ENCODE measurements around the gene COL8A1.

COL8A1 gene

DNA sequence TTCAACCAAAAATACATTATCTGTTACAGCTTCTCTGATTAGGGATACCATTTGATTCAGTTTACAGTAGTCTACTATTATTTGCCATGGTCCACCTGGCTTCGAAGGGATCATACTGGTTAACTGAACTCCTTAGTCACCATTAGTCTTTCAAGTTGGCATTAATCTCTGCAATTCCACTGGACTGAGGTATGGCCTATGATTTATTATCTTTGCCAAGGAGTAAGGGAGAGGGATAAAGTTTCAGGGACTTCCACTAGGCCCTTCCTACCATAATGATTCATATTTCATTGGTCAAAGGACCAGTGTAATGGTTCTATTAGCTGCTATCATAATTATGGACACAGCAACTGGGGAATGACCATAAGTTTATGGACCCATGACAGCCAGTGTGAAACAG, 172.0 kb downstream of the COL8A1 start:
- Histone ChIP-seq H3K9me3 (replicated peaks in 1 of 11) (peaks cover 11 to 17% (median 13%) of the 10 kb centered on the region in 11 experiments), H3K4me1 (no peaks in the 10 kb centered on the region), H3K36me3 (peaks cover 0 to 12% (median 0%) of the 10 kb centered on the region in 11 experiments; a peak in 5 of 22 replicates), H3K4me3 (no peak overlapping the region), H3K9ac (no peak overlapping the region), H3K27me3 (no peaks in the 10 kb centered on the region), H4K20me1 (no peaks in the 10 kb centered on the region), H3K27ac (no peak overlapping the region), H3K4me2 (no peak overlapping the region)
- TF ChIP-seq Cebpa-rat (IDR thresholded peaks at IDR 0.05), result no peak

DNA sequence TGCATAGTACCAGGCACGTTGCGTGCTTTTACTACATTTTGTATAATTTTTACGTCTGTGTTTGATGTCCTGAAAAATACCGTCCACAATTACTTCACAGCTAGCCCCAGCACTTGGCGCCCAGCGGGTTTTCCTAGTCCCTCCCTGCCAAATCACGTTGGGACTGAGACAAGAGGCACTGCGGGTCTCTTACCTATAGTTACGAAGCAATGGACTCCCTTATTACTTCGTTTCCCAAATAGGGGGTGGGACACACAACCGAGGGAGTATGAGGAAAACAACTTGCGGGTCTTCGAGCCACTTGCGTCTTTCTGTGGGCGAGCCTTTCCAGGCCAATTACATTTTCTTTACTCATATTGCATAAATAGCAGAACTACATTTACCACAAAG, 178.6 kb downstream of the COL8A1 start:
- peak overlapping the region; percentile 78 to 95 (median 92) for H3K9ac ChIP-seq
- H3K27ac ChIP-seq, result peak overlapping the region; percentile 84 to 97 (median 94); a peak in 21 of 22 replicates
- no peaks in the 10 kb centered on the region for H3K27me3 ChIP-seq
- H3K9me3 ChIP-seq (replicated peaks in 1 of 11), result peaks cover 0 to 7% (median 0%) of the 10 kb centered on the region in 11 experiments; a peak in 4 of 22 replicates
- peak overlapping the region; percentile 64 to 78 (median 74) for H3K4me3 ChIP-seq
- no peak for TF ChIP-seq Cebpa-rat (IDR thresholded peaks at IDR 0.05)
- H4K20me1 ChIP-seq, result peaks cover 0 to 28% (median 5%) of the 10 kb centered on the region in 11 experiments; a peak in 10 of 22 replicates
- H3K4me1 ChIP-seq, result peaks cover 14 to 24% (median 20%) of the 10 kb centered on the region in 10 experiments
- peaks cover 0 to 15% (median 0%) of the 10 kb centered on the region in 11 experiments; a peak in 6 of 22 replicates for H3K36me3 ChIP-seq
- peak overlapping the region; percentile 80 to 95 (median 87) for H3K4me2 ChIP-seq

DNA sequence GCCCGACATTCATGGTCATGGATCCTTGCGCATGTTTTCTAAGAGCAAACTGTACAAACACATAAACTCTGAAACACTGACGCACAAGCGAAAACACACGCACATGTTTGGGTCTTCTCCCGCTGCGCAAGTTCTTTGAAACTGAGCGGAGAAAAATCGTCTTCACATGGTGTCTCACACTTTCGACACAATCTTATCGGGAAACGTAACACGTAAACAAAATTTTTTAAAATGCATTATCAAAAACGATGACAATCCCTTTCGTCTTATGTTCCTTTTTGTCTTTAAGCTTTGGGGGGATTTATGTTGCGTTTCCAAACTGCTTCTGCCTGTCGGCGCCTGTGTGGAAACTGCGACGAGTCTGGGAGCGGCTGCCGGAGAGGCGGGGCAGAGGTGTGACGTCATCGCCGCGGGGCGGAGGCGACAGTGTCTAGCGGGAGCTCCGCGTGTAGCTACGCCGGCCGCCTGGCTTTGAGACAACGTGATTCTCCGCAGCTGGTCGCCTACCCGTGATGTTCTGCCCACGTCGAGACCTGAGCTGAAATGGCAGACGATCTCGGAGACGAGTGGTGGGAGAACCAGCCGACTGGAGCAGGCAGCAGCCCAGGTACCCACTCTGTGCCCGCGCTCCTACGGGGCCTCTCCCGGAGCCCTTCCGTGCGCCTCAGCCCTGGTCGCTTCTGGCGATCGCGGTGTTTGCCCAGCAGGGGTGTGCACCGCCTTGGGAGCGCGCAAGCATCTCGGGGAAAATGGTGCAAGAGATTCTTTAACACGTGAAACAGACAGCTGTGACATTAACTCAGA, 179.2 kb downstream of the COL8A1 start, which contains the start of gene CMSS1:
CMSS1 (plus strand) TSS at position 426 of the 804 bp plus-strand sequence.
- H3K27me3 ChIP-seq, result no peaks in the 10 kb centered on the region
- H3K4me3 ChIP-seq, result peak within 1 kb of the TSS; percentile 64 to 78 (median 74)
- TF ChIP-seq Cebpa-rat (IDR thresholded peaks at IDR 0.05), result peak in 1 of 11 experiments; percentile 4; a peak in 1 of 22 replicates
- peak within 1 kb of the TSS; percentile 80 to 95 (median 87) for H3K4me2 ChIP-seq
- H3K9me3 ChIP-seq (replicated peaks in 1 of 11), result peaks cover 0 to 7% (median 0%) of the 10 kb centered on the region in 11 experiments; a peak in 4 of 22 replicates
- peaks cover 14 to 24% (median 20%) of the 10 kb centered on the region in 10 experiments for H3K4me1 ChIP-seq
- H3K36me3 ChIP-seq, result peaks cover 0 to 20% (median 0%) of the 10 kb centered on the region in 11 experiments; a peak in 6 of 22 replicates
- H3K27ac ChIP-seq, result peak within 1 kb of the TSS; percentile 84 to 97 (median 94)
- H4K20me1 ChIP-seq, result peaks cover 0 to 34% (median 11%) of the 10 kb centered on the region in 11 experiments; a peak in 10 of 22 replicates
- peak within 1 kb of the TSS; percentile 78 to 95 (median 92) for H3K9ac ChIP-seq

DNA sequence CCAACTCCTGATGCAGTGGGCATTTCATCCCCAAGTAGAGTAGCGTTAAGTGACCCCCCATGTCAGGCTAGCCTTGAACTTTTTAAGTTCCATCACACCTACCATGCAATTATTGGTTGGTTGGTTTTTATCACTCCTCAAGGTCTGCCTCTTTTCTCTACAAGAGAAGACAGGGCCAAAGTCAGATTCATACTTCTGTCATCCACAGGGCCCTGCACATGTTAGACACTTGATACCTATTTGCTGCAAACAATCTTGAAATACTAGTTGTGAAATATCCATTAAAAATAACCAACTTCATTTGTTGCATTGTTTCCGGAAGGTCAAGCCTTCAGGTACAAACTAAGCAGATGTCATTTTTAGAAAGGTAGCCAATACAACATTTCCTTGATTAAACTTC, 180.4 kb downstream of the COL8A1 start:
- H3K4me3 ChIP-seq, result peak overlapping the region; percentile 64 to 78 (median 74); a peak in 18 of 20 replicates
- peak overlapping the region; percentile 78 to 95 (median 92); a peak in 21 of 22 replicates for H3K9ac ChIP-seq
- no peaks in the 10 kb centered on the region for H3K27me3 ChIP-seq
- peaks cover 0 to 7% (median 0%) of the 10 kb centered on the region in 11 experiments; a peak in 4 of 22 replicates for H3K9me3 ChIP-seq (replicated peaks in 1 of 11)
- H3K4me1 ChIP-seq, result peaks cover 14 to 26% (median 21%) of the 10 kb centered on the region in 10 experiments
- peaks cover 0 to 20% (median 0%) of the 10 kb centered on the region in 11 experiments; a peak in 6 of 22 replicates for H3K36me3 ChIP-seq
- peak overlapping the region; percentile 76 to 95 (median 85) for H3K4me2 ChIP-seq
- peak overlapping the region in 1 of 11 experiments; percentile 95; a peak in 2 of 22 replicates for H3K27ac ChIP-seq
- TF ChIP-seq Cebpa-rat (IDR thresholded peaks at IDR 0.05), result no peak
- peaks cover 0 to 45% (median 12%) of the 10 kb centered on the region in 11 experiments; a peak in 12 of 22 replicates for H4K20me1 ChIP-seq

DNA sequence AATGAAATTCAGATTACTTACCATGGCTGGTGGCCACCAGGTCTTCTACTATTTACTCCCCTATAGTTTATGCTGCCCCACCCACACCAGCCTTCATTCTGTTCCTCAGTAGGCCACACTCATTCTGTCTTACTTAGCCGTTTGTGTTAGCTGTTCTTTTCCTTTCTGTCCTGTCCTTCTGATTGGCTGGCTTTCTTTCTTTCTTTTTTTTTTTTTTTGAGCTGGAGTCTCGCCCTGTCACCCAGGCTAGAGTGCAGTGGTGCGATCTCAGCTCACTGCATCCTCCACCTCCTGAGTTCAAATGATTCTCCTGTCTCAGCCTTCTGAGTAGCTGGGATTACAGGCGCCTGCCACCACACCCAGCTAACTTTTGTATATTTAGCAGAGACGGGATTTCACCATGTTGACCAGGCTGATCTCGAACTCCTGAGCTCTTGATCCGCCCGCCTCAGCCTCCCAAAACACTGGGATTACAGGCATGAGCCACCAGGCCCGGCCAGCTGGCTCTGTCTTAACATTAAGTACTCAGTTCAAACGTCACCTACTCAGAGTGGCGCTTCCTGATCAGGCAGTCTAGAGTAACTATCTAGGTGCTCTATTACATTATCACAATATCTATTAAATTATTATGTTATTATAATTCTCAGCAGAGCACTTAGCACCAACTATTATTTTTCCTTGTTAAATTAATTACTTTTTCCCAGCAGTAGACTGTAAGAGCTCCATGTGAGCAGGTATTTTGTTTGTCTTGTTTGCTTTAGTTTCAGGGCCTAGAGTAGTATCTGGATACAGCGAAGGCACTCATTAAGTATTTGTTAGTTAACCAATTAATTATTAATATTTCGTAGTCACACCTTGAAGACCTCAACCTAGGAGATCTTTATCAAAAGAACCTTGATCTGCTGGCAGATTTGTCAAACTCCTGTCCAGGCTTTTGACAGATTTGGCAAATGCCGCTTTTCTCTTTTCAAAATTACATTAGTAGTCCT, 185.6 kb downstream of the COL8A1 start:
- no peak overlapping the region for H3K4me2 ChIP-seq
- no peaks in the 10 kb centered on the region for H3K27me3 ChIP-seq
- no peak for TF ChIP-seq Cebpa-rat (IDR thresholded peaks at IDR 0.05)
- peaks cover 5 to 13% (median 9%) of the 10 kb centered on the region in 10 experiments for H3K4me1 ChIP-seq
- no peak overlapping the region for H3K27ac ChIP-seq
- no peaks in the 10 kb centered on the region for H3K9me3 ChIP-seq (replicated peaks in 1 of 11)
- peaks cover 0 to 90% (median 36%) of the 10 kb centered on the region in 11 experiments; a peak in 13 of 22 replicates for H4K20me1 ChIP-seq
- H3K9ac ChIP-seq, result peak overlapping the region in 1 of 11 experiments; percentile 4; a peak in 2 of 22 replicates
- H3K4me3 ChIP-seq, result no peak overlapping the region
- H3K36me3 ChIP-seq, result peaks cover 0 to 30% (median 5%) of the 10 kb centered on the region in 11 experiments; a peak in 6 of 22 replicates

DNA sequence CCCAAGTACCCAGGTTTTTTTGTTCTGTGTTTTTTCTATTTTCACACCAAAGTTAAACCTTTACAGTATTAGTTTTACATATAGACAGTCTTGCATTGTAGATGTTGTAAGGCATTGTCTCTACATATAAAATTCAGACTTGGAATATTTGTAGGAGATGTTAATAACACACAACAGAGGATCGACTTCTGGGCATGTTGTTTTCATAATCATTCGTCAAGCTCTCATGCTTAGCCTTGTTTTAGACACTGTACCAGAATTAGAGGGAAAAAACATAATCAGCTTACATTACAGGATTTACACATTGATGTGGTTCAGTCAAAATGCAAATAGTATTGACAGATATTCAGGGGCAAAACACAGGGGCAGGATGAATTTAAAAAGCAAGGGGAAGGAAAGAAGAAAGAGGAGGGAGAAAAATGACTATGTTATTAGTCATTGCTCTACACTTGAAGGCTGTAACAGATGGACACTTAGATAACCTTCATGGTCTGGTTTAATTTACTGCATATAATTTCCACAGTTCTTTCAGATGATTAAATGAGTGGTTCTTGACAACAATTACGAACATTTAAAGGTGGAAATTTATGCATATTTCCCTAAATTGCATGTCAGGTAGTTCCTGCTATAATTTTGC, 186.7 kb downstream of the COL8A1 start:
- no peak for TF ChIP-seq Cebpa-rat (IDR thresholded peaks at IDR 0.05)
- H3K9ac ChIP-seq, result no peak overlapping the region

DNA sequence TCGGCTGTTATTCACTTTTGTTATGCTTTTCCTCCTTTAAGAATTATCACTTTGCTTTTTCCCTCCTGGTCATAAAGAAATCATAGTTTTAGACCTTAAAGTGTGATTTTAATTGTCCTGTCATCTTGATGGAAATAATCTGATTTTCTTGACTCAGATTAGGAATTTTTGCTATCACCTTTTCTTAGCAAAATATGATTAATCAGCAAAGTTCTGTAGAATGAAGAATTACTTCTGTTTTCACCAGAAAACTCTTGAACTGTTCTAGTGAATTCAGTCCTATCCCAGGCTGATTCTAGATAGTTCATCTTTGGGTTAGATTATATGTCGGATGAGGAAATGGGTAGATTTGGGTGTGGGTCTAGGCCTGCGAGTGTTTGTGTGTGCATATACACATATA, 191.4 kb downstream of the COL8A1 start:
- H4K20me1 ChIP-seq, result peaks cover 0 to 99% (median 47%) of the 10 kb centered on the region in 11 experiments; a peak in 15 of 22 replicates
- H3K9me3 ChIP-seq (replicated peaks in 1 of 11), result no peaks in the 10 kb centered on the region
- no peak for TF ChIP-seq Cebpa-rat (IDR thresholded peaks at IDR 0.05)

More for the DNA sequence above, 186.7 kb downstream of the COL8A1 start:
- H3K27me3 ChIP-seq, result no peaks in the 10 kb centered on the region
- H3K4me2 ChIP-seq, result 0 out of 22 replicates have a peak overlapping the region, but pooled peaks of 1 of the 11 experiments have one; percentile 4
- no peak overlapping the region for H3K27ac ChIP-seq
- H3K4me1 ChIP-seq, result peaks cover 0 to 10% (median 5%) of the 10 kb centered on the region in 10 experiments; a peak in 8 of 20 replicates
- no peak overlapping the region for H3K4me3 ChIP-seq
- H3K36me3 ChIP-seq, result peaks cover 0 to 30% (median 5%) of the 10 kb centered on the region in 11 experiments; a peak in 6 of 22 replicates
- peaks cover 0 to 98% (median 42%) of the 10 kb centered on the region in 11 experiments; a peak in 13 of 22 replicates for H4K20me1 ChIP-seq
- no peaks in the 10 kb centered on the region for H3K9me3 ChIP-seq (replicated peaks in 1 of 11)

More for the DNA sequence above, 191.4 kb downstream of the COL8A1 start:
- Histone ChIP-seq H3K4me2 (no peak overlapping the region), H3K4me3 (no peak overlapping the region), H3K36me3 (0 out of 22 replicates have a peak, but pooled peaks cover 0 to 9% (median 0%) of the 10 kb centered on the region in 11 experiments), H3K27ac (no peak overlapping the region), H3K9ac (no peak overlapping the region; a peak in 1 of 22 replicates), H3K4me1 (peaks cover 0 to 26% (median 11%) of the 10 kb centered on the region in 10 experiments; a peak in 12 of 20 replicates), H3K27me3 (no peaks in the 10 kb centered on the region)

Measured in BLaER1 treated with 17β-estradiol and CSF1 and Interleukin-3, amounts not matched to agents 10 nM and 100 nM (cell line).